Astrocyte (in vitro differentiated cells and primary cell): ENCODE results near the gene EPRS1. TPM values are rescaled to one million over a fixed set of nuclear protein-coding genes. Genes with fewer than 3 reads are reported as not detected.

Source experiments
- DNase-seq: peaks from one replicate; pipeline ENCODE4 v3.0.0-alpha.2; 2010; ENCODE audit warnings: low read depth
- FAIRE-seq: peaks from 2 replicates; lab custom pipeline; 2011; peaks lifted over from hg19 to GRCh38; lab: Jason Lieb, UNC
- H2AFZ ChIP-seq: 2 replicates; pipeline ENCODE4 v1.6.0; 2012; ENCODE audit warnings: low read depth, low read length, inconsistent platforms
- H3K27ac ChIP-seq: 2 replicates; pipeline ENCODE4 v1.5.1; 2011; ENCODE audit warnings: low read depth, low read length, inconsistent platforms
- H3K27me3 ChIP-seq: 2 replicates; pipeline ENCODE4 v1.6.0; 2011; ENCODE audit warnings: low read length, inconsistent platforms; ENCODE audit not compliant: insufficient read depth
- H3K36me3 ChIP-seq: 2 replicates; pipeline ENCODE4 v1.5.1; 2011; ENCODE audit warnings: low read length, inconsistent platforms; ENCODE audit not compliant: insufficient read depth
- H3K4me1 ChIP-seq: 2 replicates; pipeline ENCODE4 v1.5.1; 2011; ENCODE audit warnings: low read length, inconsistent platforms; ENCODE audit not compliant: insufficient read depth
- H3K4me2 ChIP-seq: 2 replicates; pipeline ENCODE4 v1.6.0; 2012; ENCODE audit warnings: low read length, inconsistent platforms
- H3K4me3 ChIP-seq: 2 replicates; pipeline ENCODE4 v1.5.1; 2011; ENCODE audit warnings: low read depth, mild to moderate bottlenecking, low read length, inconsistent platforms; ENCODE audit not compliant: insufficient read depth
- H3K79me2 ChIP-seq: 2 replicates; pipeline ENCODE4 v1.6.0; 2012; ENCODE audit warnings: mild to moderate bottlenecking, low read length, inconsistent platforms; ENCODE audit not compliant: insufficient read depth
- H3K9ac ChIP-seq: 2 replicates; pipeline ENCODE4 v1.6.0; 2012; ENCODE audit warnings: mild to moderate bottlenecking, low read length, inconsistent platforms
- H3K9me3 ChIP-seq: 2 replicates; pipeline ENCODE4 v1.5.1; 2012; ENCODE audit warnings: low read depth, mild to moderate bottlenecking, low read length, inconsistent platforms; ENCODE audit not compliant: insufficient read depth
- H4K20me1 ChIP-seq: 2 replicates; pipeline ENCODE4 v1.6.0; 2012; ENCODE audit warnings: low read length, inconsistent platforms; ENCODE audit not compliant: insufficient read depth
- H3K27ac Mint-ChIP-seq: one replicate; pipeline ENCODE4 v1.8.0; 2021; ENCODE audit warnings: mild to moderate bottlenecking, mixed read lengths; ENCODE audit not compliant: unreplicated experiment
- H3K27me3 Mint-ChIP-seq: one replicate; pipeline ENCODE4 v1.8.0; 2021; ENCODE audit warnings: low read depth, mixed read lengths; ENCODE audit not compliant: unreplicated experiment
- H3K36me3 Mint-ChIP-seq: one replicate; pipeline ENCODE4 v1.8.0; 2021; ENCODE audit warnings: low read depth, mixed read lengths; ENCODE audit not compliant: unreplicated experiment
- H3K4me1 Mint-ChIP-seq: one replicate; pipeline ENCODE4 v1.8.0; 2021; ENCODE audit warnings: low read depth, mixed read lengths; ENCODE audit not compliant: unreplicated experiment
- H3K4me3 Mint-ChIP-seq: one replicate; pipeline ENCODE4 v1.8.0; 2021; ENCODE audit warnings: mild to moderate bottlenecking, moderate library complexity, mixed read lengths; ENCODE audit not compliant: unreplicated experiment
- H3K9me3 Mint-ChIP-seq: one replicate; pipeline ENCODE4 v1.8.0; 2021; ENCODE audit warnings: mild to moderate bottlenecking, mixed read lengths; ENCODE audit not compliant: unreplicated experiment
- EZH2 ChIP-seq: IDR thresholded peaks from 2 replicates; pipeline ENCODE4 v1.6.1; 2012; ENCODE audit warnings: mild to moderate bottlenecking, low read length, inconsistent platforms; ENCODE audit not compliant: insufficient read depth
- total RNA-seq: library from RNA; stranded (reverse); gene quantifications from 2 replicates; pipeline ENCODE4 v1.2.1, GENCODE V29; 2021
- TF ChIP-seq, protein P1 (sequence below): IDR thresholded peaks from 2 replicates; pipeline ENCODE4 v1.5.1; 2011; ENCODE audit warnings: low read depth, mild to moderate bottlenecking, inconsistent platforms, low read length, moderate library complexity; ENCODE audit not compliant: insufficient read depth

The EPRS1 gene
- total RNA-seq, 1 donor from 2014 or later, result 159 TPM

DNA sequence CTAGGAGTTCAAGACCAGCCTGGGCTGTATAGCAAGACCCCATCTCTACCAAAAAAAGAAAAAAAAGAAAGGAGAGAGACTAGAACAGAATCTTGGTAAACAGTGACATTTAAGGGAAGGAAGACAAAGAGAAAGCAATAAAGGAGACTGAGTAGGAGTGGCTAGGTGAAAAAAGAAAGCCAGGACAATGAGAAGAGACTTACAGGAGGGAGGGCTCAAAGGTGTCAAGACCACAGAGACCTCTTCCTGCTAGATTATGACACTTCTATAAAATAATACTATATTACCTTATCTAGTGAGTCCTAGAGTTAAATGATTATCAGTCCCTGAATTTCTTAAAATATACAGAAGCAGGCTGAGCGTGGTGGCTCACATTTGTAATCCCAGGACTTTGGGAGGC lies 10.1 kb upstream of the EPRS1 start:
- Histone ChIP-seq H2AFZ (no peak overlapping the region), H4K20me1 (no peaks in the 10 kb centered on the region), H3K9me3 (no peaks in the 10 kb centered on the region), H3K4me2 (no peak overlapping the region), H3K27ac (no peak overlapping the region), H3K79me2 (no peaks in the 10 kb centered on the region), H3K27me3 (no peaks in the 10 kb centered on the region), H3K36me3 (peaks cover 3% of the 10 kb centered on the region), H3K9ac (no peak overlapping the region), H3K4me3 (no peak overlapping the region), H3K4me1 (no peaks in the 10 kb centered on the region)
- Mint-ChIP-seq H3K27ac (no peak overlapping the region), H3K9me3 (no peaks in the 10 kb centered on the region), H3K4me1 (no peaks in the 10 kb centered on the region), H3K27me3 (no peaks in the 10 kb centered on the region), H3K4me3 (no peak overlapping the region), H3K36me3 (peaks cover 7% of the 10 kb centered on the region)
- TF ChIP-seq EZH2, result no peak
- TF ChIP-seq, protein P1, sequence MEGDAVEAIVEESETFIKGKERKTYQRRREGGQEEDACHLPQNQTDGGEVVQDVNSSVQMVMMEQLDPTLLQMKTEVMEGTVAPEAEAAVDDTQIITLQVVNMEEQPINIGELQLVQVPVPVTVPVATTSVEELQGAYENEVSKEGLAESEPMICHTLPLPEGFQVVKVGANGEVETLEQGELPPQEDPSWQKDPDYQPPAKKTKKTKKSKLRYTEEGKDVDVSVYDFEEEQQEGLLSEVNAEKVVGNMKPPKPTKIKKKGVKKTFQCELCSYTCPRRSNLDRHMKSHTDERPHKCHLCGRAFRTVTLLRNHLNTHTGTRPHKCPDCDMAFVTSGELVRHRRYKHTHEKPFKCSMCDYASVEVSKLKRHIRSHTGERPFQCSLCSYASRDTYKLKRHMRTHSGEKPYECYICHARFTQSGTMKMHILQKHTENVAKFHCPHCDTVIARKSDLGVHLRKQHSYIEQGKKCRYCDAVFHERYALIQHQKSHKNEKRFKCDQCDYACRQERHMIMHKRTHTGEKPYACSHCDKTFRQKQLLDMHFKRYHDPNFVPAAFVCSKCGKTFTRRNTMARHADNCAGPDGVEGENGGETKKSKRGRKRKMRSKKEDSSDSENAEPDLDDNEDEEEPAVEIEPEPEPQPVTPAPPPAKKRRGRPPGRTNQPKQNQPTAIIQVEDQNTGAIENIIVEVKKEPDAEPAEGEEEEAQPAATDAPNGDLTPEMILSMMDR, result no peak
- no peak for DNase-seq
- FAIRE-seq, result no peak

DNA sequence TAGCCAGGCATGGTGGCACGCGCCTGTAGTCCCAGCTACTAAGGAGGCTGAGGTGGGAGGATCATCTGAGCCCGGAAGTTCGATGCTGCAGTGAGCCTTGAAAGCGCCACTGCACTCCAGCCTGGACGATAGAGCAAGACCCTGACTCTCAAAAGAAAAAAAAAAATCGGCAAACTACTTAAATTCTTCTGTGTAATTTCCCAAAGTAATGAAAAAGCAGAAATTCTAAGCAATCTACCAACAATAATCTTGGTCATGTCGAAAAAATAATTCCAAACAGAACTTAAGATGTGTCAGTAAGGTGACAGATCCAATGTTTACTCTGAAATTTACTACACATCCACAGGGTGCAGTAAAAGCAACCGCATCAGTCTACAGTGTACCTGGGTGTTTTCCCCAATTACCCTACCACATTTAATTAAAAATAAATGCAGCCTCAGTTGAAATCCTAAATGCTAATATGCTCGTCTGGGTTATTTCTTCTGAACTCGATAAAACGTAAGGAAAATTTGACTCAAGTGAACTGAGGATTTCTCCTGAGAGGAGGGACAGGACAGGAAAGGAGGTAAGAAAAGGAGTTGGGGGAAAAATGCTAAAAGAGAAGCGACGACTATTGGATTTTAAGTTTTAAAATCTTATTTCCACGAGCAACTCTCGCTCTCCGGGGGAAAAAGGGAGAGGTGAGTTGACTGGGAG lies 801 bp downstream of the EPRS1 start:
- Histone ChIP-seq H3K27ac (peak overlapping the region; percentile 67), H3K4me3 (peak overlapping the region; percentile 91), H4K20me1 (peaks cover 13% of the 10 kb centered on the region), H2AFZ (peak overlapping the region; percentile 96), H3K79me2 (peaks cover 55% of the 10 kb centered on the region), H3K27me3 (no peaks in the 10 kb centered on the region), H3K4me1 (peaks cover 11% of the 10 kb centered on the region), H3K9ac (peak overlapping the region; percentile 90), H3K36me3 (peaks cover 5% of the 10 kb centered on the region), H3K9me3 (no peaks in the 10 kb centered on the region), H3K4me2 (peak overlapping the region; percentile 91)
- Mint-ChIP-seq H3K27ac (peak overlapping the region; percentile 85), H3K4me1 (peaks cover 6% of the 10 kb centered on the region), H3K36me3 (no peaks in the 10 kb centered on the region), H3K9me3 (no peaks in the 10 kb centered on the region), H3K4me3 (peak overlapping the region; percentile 92), H3K27me3 (no peaks in the 10 kb centered on the region)
- no peak for DNase-seq
- no peak for FAIRE-seq
- TF ChIP-seq EZH2, result no peak
- TF ChIP-seq, protein P1, result no peak
